Nephron (organoid): ENCODE measurements around the gene MSX1.
A peak's percentile ranks its signal among the peaks of the same experiment; 100 is the strongest.

ENCODE experiments used
- H3K27ac Mint-ChIP-seq, 3 experiments: 2 replicates each; pipeline ENCODE4 v1.8.0; 2020; ENCODE audit warnings: mixed read lengths in 3 of 3, mild to moderate bottlenecking in 2 of 3, moderate library complexity in 1 of 3
- H3K27me3 Mint-ChIP-seq: 2 replicates; pipeline ENCODE4 v1.8.0; 2021; ENCODE audit warnings: low read depth, mild to moderate bottlenecking, moderate library complexity, mixed read lengths
- H3K36me3 Mint-ChIP-seq: 2 replicates; pipeline ENCODE4 v1.8.0; 2020; ENCODE audit warnings: low read depth, mixed read lengths
- H3K4me1 Mint-ChIP-seq: 2 replicates; pipeline ENCODE4 v1.8.0; 2020; ENCODE audit warnings: mixed read lengths
- H3K4me3 Mint-ChIP-seq, 3 experiments: 2 replicates each; pipeline ENCODE4 v1.8.0; 2020; ENCODE audit warnings: mild to moderate bottlenecking in 3 of 3, mixed read lengths in 3 of 3, moderate library complexity in 2 of 3
- H3K9me3 Mint-ChIP-seq: 2 replicates; pipeline ENCODE4 v1.8.0; 2020; ENCODE audit warnings: mixed read lengths
- CTCF ChIP-seq, 3 experiments: fragments of 200-600 bp; sonication (generic); IDR thresholded peaks; one replicate each; pipeline ENCODE4 v1.5.0; 2021; ENCODE audit warnings: antibody characterized with exemption in 3 of 3; ENCODE audit not compliant: unreplicated experiment in 3 of 3

MSX1 gene

GRCh38 chr4:4853371-4853823 lies 6.1 kb upstream of the MSX1 start:
- H3K4me1 Mint-ChIP-seq: peaks cover 38% of the 10 kb centered on the region
- no peaks in the 10 kb centered on the region for H3K9me3 Mint-ChIP-seq
- H3K4me3 Mint-ChIP-seq: peak overlapping the region; percentile 70 to 83 (median 76)
- H3K36me3 Mint-ChIP-seq: no peaks in the 10 kb centered on the region
- no peak for TF ChIP-seq CTCF (IDR thresholded peaks at IDR 0.05; ENCODE audit: unreplicated experiment in 3 of 3)
- peak overlapping the region in 1 of 3 experiments; percentile 8 for H3K27ac Mint-ChIP-seq
- H3K27me3 Mint-ChIP-seq: peaks cover 98% of the 10 kb centered on the region

GRCh38 chr4:4853921-4854648 lies 5.4 kb upstream of the MSX1 start:
- TF ChIP-seq CTCF (IDR thresholded peaks at IDR 0.05; ENCODE audit: unreplicated experiment in 3 of 3): no peak
- Mint-ChIP-seq H3K4me3 (peak overlapping the region; percentile 52 to 76 (median 70)), H3K9me3 (no peaks in the 10 kb centered on the region), H3K27ac (no peak overlapping the region), H3K4me1 (peaks cover 45% of the 10 kb centered on the region), H3K36me3 (no peaks in the 10 kb centered on the region), H3K27me3 (peaks cover 98% of the 10 kb centered on the region)

GRCh38 chr4:4854649-4855295 lies 4.7 kb upstream of the MSX1 start:
- H3K36me3 Mint-ChIP-seq: no peaks in the 10 kb centered on the region
- no peaks in the 10 kb centered on the region for H3K9me3 Mint-ChIP-seq
- H3K4me1 Mint-ChIP-seq: peaks cover 45% of the 10 kb centered on the region
- TF ChIP-seq CTCF (IDR thresholded peaks at IDR 0.05; ENCODE audit: unreplicated experiment in 3 of 3): no peak
- peak overlapping the region in 2 of 3 experiments; percentile 34 to 80 for H3K4me3 Mint-ChIP-seq
- H3K27me3 Mint-ChIP-seq: peaks cover 96% of the 10 kb centered on the region
- H3K27ac Mint-ChIP-seq: no peak overlapping the region

GRCh38 chr4:4855301-4856070 lies 4.0 kb upstream of the MSX1 start:
- H3K9me3 Mint-ChIP-seq: no peaks in the 10 kb centered on the region
- peak overlapping the region; percentile 75 to 81 (median 80) for H3K4me3 Mint-ChIP-seq
- H3K27ac Mint-ChIP-seq: peak overlapping the region in 2 of 3 experiments; percentile 50 to 66
- TF ChIP-seq CTCF (IDR thresholded peaks at IDR 0.05; ENCODE audit: unreplicated experiment in 3 of 3): no peak
- H3K4me1 Mint-ChIP-seq: peaks cover 47% of the 10 kb centered on the region
- peaks cover 92% of the 10 kb centered on the region for H3K27me3 Mint-ChIP-seq
- no peaks in the 10 kb centered on the region for H3K36me3 Mint-ChIP-seq

DNA sequence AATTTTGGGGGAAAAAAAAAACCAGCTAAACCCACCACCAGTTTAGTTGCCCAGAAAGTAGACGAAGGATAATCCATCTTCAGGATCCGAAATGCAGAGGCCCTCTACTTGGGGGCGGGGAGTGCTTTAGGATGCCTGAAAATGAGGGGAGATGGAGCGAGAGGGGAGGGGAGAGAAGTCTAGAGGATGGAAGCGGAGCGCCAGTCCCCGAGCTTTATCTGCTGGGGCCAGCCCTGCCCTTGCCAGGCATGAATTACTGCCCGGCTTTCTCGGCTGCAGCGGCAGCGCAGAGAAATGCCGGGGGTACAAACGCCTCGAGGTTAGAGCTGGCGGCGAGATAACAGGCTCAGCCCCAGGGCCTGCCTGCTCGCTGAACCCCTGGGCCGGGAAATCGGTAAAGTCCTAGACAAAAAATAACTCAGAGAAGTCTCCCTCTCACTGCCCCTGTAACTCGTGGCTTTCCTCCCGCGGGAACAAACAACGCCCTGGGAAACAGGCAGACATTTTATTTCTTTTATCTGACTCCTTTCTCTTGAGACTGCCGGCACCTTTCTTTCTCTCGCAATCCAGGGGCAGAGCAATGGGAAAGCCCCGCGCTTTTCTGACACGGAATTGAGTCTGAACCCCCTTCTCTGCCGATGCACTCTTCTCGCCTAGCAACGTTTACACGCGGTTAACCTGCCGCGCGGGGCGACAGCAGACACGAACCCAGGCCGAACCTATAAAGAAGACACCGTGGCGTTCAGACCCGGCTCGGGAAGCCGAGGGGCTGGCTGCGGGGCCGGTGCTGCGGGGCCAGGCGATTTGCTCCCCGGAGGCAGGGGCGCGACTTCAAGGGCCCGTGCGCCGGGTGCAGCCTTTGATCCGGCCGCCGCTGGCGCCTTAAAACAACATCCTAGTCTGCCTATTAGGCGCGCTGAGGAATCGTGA lies 3.1 kb upstream of the MSX1 start:
- H3K27ac Mint-ChIP-seq: peak overlapping the region; percentile 50 to 66 (median 54)
- peaks cover 52% of the 10 kb centered on the region for H3K4me1 Mint-ChIP-seq
- TF ChIP-seq CTCF (IDR thresholded peaks at IDR 0.05; ENCODE audit: unreplicated experiment in 3 of 3): no peak

More for the DNA sequence above, 3.1 kb upstream of the MSX1 start:
- Mint-ChIP-seq H3K9me3 (no peaks in the 10 kb centered on the region), H3K4me3 (peak overlapping the region; percentile 75 to 81 (median 80)), H3K36me3 (no peaks in the 10 kb centered on the region), H3K27me3 (peaks cover 92% of the 10 kb centered on the region)
